Osteoblast (primary cell): ENCODE measurements around the gene SHCBP1L. TPM values are rescaled to one million over a fixed set of nuclear protein-coding genes. Genes with fewer than 3 reads are reported as not detected.
A peak's percentile ranks its signal among the peaks of the same experiment; 100 is the strongest.

Experiments
- DNase-seq: peaks from one replicate; pipeline ENCODE4 v3.0.0; 2011; ENCODE audit warnings: low spot score, mixed read lengths; ENCODE audit not compliant: insufficient read length; ENCODE audit errors: missing footprints
- H2AFZ ChIP-seq: 2 replicates; pipeline ENCODE4 v1.6.0; 2011; ENCODE audit warnings: mild to moderate bottlenecking, low read length
- H3K27ac ChIP-seq: 2 replicates; pipeline ENCODE4 v1.5.1; 2011; ENCODE audit warnings: mild to moderate bottlenecking, low read depth, low read length, moderate library complexity
- H3K27me3 ChIP-seq: 2 replicates; pipeline ENCODE4 v1.6.0; 2012; ENCODE audit warnings: mild to moderate bottlenecking, control low read depth, inconsistent platforms, low read length, moderate library complexity; ENCODE audit not compliant: insufficient read depth
- H3K36me3 ChIP-seq: 2 replicates; pipeline ENCODE4 v1.5.1; 2011; ENCODE audit warnings: mild to moderate bottlenecking, low read length, control low read depth, moderate library complexity; ENCODE audit not compliant: insufficient read depth
- H3K4me1 ChIP-seq: 2 replicates; pipeline ENCODE4 v1.5.1; 2011; ENCODE audit warnings: mild to moderate bottlenecking, low read length, control low read depth, moderate library complexity; ENCODE audit not compliant: insufficient read depth
- H3K4me2 ChIP-seq: 2 replicates; pipeline ENCODE4 v1.6.0; 2011; ENCODE audit warnings: mild to moderate bottlenecking, low read length; ENCODE audit not compliant: insufficient read depth
- H3K4me3 ChIP-seq: fragments of 200-600 bp; sonication (generic); 3 replicates; pipeline ENCODE4 v1.5.1; 2012; ENCODE audit warnings: mild to moderate bottlenecking, low read length, inconsistent platforms; ENCODE audit not compliant: insufficient read depth
- H3K79me2 ChIP-seq: 2 replicates; pipeline ENCODE4 v1.6.0; 2012; ENCODE audit warnings: mild to moderate bottlenecking, low read length, control low read depth, inconsistent platforms; ENCODE audit not compliant: insufficient read depth
- H3K9me3 ChIP-seq: 2 replicates; pipeline ENCODE4 v1.5.1; 2011; ENCODE audit warnings: low read depth, low read length, control low read depth
- H4K20me1 ChIP-seq: 2 replicates; pipeline ENCODE4 v1.6.0; 2012; ENCODE audit warnings: mild to moderate bottlenecking, low read length, control low read depth; ENCODE audit not compliant: insufficient read depth
- CTCF ChIP-seq: IDR thresholded peaks from 2 replicates; pipeline ENCODE4 v1.5.1; 2011; ENCODE audit warnings: mild to moderate bottlenecking, low read depth, low read length, moderate library complexity; ENCODE audit errors: extremely low read depth
- small RNA-seq: library from RNA; depleted of rRNA; stranded (forward); fragments of <200 nt; gene quantifications from one replicate; pipeline ENCODE3, GENCODE V24; 2012
- total RNA-seq: library from RNA; depleted of rRNA; stranded (reverse); fragments of >200 nt; gene quantifications from 2 replicates; pipeline ENCODE4 v1.2.3, GENCODE V29; 2012

Gene SHCBP1L
- total RNA-seq, 1 donor: not detected

- Histone ChIP-seq H3K4me3 (no peak overlapping the region), H3K4me2 (no peak overlapping the region), H3K27ac (no peak overlapping the region), H3K79me2 (peaks cover 59% of the 10 kb centered on the region), H2AFZ (no peak overlapping the region), H3K36me3 (peaks cover 98% of the 10 kb centered on the region), H3K4me1 (no peaks in the 10 kb centered on the region), H3K9me3 (no peaks in the 10 kb centered on the region), H4K20me1 (peaks cover 22% of the 10 kb centered on the region), H3K27me3 (no peaks in the 10 kb centered on the region)
- DNase-seq: peak; percentile 22
- no peak for TF ChIP-seq CTCF
These were observed 95.8 kb downstream of the SHCBP1L start for GRCh38 chr1:182857212-182857611.

GRCh38 chr1:182855911-182856310, 97.1 kb downstream of the SHCBP1L start:
- H3K4me1 ChIP-seq: no peaks in the 10 kb centered on the region
- no peak overlapping the region for H2AFZ ChIP-seq
- H4K20me1 ChIP-seq: peaks cover 23% of the 10 kb centered on the region
- no peak for DNase-seq
- no peak overlapping the region for H3K4me2 ChIP-seq
- no peaks in the 10 kb centered on the region for H3K9me3 ChIP-seq
- H3K27ac ChIP-seq: no peak overlapping the region
- H3K27me3 ChIP-seq: no peaks in the 10 kb centered on the region
- H3K36me3 ChIP-seq: peaks cover 99% of the 10 kb centered on the region
- no peak overlapping the region for H3K4me3 ChIP-seq
- no peak for TF ChIP-seq CTCF
- peaks cover 63% of the 10 kb centered on the region for H3K79me2 ChIP-seq

- H2AFZ ChIP-seq: no peak overlapping the region
- no peak for TF ChIP-seq CTCF
- peaks cover 96% of the 10 kb centered on the region for H3K36me3 ChIP-seq
- no peak overlapping the region for H3K4me2 ChIP-seq
- no peak overlapping the region for H3K27ac ChIP-seq
- no peaks in the 10 kb centered on the region for H3K9me3 ChIP-seq
- no peak for DNase-seq
- no peak overlapping the region for H3K4me3 ChIP-seq
- no peaks in the 10 kb centered on the region for H3K27me3 ChIP-seq
- no peaks in the 10 kb centered on the region for H3K4me1 ChIP-seq
- H3K79me2 ChIP-seq: peaks cover 89% of the 10 kb centered on the region
- peaks cover 53% of the 10 kb centered on the region for H4K20me1 ChIP-seq
These were observed 101.1 kb downstream of the SHCBP1L start for GRCh38 chr1:182851825-182852224.

- no peak for DNase-seq
- H3K36me3 ChIP-seq: peaks cover 96% of the 10 kb centered on the region
- H4K20me1 ChIP-seq: peaks cover 64% of the 10 kb centered on the region
- no peaks in the 10 kb centered on the region for H3K27me3 ChIP-seq
- no peaks in the 10 kb centered on the region for H3K4me1 ChIP-seq
- no peak overlapping the region for H2AFZ ChIP-seq
- TF ChIP-seq CTCF: no peak
- H3K79me2 ChIP-seq: peaks cover 98% of the 10 kb centered on the region
- no peak overlapping the region for H3K4me2 ChIP-seq
- H3K9me3 ChIP-seq: no peaks in the 10 kb centered on the region
- no peak overlapping the region for H3K27ac ChIP-seq
- no peak overlapping the region for H3K4me3 ChIP-seq
These were observed 102.6 kb downstream of the SHCBP1L start for GRCh38 chr1:182850319-182850718.

Small RNA genes lying within 50 kb of the gene (small RNA-seq; reads per million reads assigned to genes)
- gene HMGN1P4 (not detected), gene RNU6-41P (not detected)

Other genes starting within 250 kb of the SHCBP1L start
- gene NPL, start 163.4 kb downstream of the SHCBP1L start, total RNA-seq: 1.5 and 2.5 TPM in 2 replicates
- 107 and 118 TPM in 2 replicates for gene DHX9, start 113.8 kb downstream of the SHCBP1L start, total RNA-seq
- gene LAMC1, start 70.3 kb upstream of the SHCBP1L start, total RNA-seq: 903 and 966 TPM in 2 replicates
- 3.3 and 3.5 TPM in 2 replicates for gene LAMC2, start 233.1 kb upstream of the SHCBP1L start, total RNA-seq